DMS79 (cell line): ENCODE measurements around the gene ITPK1.
"Not testable (repeated sequence)": the region's sequence is repeated elsewhere in the genome, so short reads cannot be mapped to it uniquely, and the experiment has no call there.

Source experiments
- DNase-seq: peaks from one replicate; lab custom pipeline; 2025; lab: John Stamatoyannopoulos, UW

ITPK1 gene

DNA sequence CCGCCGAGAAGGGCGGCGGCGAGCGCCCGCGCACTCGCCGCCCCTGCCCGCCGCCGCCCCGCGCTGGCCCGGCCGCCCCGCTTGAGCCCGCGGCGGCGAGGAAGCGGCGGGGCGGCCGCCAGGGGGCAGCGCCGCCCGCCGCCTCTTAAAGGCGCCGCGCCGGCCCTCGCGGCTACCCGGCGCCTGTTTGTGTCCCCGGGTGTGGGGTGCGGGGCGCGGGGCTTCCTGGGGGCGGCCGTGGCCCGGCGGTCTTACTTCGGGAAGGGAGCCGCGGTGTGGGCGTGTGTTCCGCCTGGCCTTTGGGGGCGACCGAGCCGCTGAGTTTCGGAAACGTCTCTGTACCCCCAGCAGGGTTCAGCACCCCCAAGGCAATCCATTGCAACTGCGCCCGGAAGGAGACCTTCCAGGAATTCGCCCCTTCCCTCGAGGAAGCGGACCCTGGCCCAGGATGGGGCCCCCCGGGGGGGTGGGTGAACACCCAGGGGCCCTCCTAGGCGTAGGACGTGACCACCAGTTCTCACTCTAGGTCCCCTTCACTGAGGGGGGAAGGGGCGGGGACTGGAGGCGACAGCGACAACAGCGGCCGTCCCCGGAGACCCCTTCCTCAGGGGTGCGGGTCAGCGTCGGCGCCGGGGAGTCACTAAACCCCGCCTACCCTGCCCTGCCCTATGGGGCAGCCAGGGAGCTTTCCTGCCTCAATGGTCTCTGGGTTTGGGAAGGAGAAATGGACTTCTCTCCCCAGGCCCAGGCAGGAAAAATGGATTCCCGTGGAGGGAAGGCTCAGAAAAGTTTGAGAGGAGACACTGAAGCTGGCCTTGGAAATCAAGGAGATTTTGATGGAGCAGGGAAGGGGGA lies at the start of gene ITPK1:
Gene ITPK1, minus strand, starts transcription at position 105 of the 855 bp plus-strand sequence. CDS start 762 bp downstream, outside the sequence.
- DNase-seq, result peak; percentile 43

DNA sequence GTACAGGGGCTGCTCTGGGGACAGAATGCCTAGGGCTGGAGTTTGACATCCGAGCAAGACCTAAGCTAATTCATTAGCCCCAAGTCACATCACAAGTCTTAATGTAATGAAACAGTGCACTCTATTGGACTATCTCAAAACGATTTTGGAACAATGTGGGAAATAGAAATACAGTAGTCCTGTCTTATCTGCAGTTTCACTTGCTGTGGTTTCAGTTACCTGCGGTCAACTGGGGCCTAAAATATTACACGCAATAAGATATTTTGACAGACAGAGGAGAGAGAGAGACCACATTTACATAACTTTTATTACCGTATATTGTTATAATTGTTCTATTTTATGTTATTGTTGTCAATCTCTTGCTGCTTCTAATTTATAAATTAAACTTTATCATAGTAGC lies 47.8 kb upstream of the ITPK1 start:
- no peak for DNase-seq

DNA sequence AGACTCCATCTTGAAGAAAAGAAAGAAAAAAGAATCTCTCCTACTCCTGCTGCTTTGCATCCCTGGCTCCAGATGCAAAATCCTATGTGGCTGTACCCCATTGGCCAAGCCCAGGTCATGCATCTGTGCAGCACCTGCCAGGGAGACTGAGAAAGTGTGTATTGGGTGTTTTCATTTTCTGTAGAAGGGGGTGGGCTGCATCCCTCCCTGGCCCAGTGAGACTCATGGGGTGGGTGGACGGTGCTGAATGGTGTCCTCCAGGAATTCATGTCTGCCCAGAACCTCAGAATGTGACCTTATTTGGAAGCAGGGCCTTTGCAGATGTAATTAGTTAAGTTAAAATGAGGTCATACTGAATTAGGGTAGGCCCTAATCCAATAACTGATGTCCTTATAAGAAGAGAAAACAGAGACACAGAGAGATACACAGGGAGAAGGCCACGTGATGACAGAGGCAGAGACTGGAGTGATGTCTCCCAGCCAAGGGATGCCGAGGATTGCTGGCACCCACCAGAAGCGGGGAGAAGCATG lies 45.8 kb upstream of the ITPK1 start:
- no peak for DNase-seq

DNA sequence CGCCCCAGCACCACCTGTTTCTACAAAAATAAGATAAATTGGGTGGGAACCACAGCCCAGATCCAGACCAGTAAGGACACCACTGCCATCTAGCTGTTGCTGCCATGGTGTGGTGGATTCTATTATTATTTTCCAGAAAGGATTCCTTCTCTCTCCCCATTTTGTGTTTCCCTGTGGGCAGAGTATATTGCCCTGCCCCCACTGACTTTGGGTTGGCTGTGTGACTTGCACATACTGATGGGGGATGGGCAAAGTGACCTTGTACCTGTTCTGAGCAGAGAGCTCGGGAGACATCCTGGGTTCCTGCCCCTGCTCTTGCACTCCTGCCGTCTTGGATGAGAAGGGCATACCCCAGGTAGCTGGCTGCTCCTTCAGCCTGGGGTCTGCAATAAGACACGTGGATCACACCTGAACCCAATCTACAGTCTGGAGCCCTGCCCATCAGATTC lies 44.7 kb upstream of the ITPK1 start:
- DNase-seq, result no peak

DNA sequence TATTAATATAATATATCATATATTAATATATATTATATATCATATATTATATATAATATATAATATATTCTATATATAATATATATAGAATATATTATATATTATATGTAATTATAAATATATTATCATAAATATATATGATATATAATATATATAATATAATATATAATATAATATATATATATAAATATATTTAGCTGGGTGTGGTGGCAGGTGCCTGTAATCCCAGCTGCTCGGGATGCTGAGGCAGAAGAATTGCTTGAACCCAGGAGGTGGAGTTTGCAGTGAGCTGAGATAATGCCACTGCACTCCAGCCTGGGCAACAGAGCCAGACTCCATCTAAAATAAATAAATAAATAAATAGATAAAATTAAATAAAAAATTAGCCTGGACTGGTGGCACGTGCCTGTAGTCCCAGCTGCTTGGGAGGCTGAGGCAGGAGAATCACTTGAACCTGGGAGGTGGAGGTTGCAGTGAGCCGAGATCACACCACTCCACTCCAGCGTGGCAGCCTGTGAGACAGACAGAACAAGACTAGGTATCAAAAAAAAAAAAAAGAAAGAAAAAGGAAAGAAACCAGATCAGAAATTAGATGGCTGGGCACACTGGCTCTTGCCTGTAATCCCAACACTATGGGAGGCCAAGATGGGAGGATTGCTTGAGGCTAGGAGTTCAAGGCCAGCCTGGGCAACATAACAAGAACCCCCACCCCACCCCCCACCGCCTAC lies 44.1 kb upstream of the ITPK1 start:
- DNase-seq, result not testable (repeated sequence)

DNA sequence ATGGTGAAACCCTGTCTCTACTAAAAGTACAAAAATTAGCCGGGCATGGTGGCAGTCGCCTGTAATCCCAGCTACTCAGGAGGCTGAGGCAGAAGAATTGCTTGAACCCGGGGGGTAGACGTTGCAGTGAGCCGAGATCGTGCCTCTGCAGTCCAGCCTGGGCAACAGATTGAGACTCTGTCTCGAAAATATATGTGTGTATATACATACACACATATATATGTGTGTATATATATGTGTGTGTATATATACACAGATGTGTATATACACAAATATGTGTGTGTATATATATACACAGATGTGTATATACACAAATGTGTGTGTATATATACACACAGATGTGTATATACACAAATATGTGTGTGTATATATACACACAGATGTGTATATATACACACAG lies 42.6 kb upstream of the ITPK1 start:
- DNase-seq, result not testable (repeated sequence)

DNA sequence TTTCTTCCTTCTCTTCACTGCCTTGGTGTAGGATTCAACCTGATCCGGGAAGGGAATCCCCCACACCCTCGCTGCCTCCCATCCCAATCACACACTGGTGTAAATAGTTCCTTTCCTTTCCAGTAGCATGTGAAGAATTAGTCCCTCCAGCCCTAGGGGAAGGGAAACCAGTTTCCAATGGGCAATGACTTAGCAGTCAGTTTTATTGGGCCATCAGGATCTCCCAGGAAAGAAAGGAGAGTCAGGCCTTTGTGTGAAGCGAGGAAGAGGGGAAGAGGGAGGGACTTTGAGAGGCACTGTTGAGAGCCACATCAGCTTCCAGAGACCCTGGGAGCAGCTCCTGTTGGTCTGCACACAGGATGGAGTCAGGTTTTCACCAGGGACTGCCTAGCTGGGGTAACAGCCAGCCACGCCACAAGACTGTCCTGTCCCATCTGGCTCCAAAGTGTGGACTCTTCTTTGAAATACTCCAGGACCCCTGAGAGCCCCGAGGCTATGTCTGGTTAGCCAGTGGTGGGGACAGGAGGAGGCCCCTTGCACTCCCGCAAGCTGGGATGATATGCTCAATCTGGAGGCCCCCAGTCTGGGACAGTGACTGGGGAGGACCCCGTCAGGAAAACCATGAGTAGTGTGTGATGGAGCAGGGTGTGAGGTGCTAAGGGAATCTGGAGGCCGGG lies 41.1 kb upstream of the ITPK1 start:
- DNase-seq, result no peak

DNA sequence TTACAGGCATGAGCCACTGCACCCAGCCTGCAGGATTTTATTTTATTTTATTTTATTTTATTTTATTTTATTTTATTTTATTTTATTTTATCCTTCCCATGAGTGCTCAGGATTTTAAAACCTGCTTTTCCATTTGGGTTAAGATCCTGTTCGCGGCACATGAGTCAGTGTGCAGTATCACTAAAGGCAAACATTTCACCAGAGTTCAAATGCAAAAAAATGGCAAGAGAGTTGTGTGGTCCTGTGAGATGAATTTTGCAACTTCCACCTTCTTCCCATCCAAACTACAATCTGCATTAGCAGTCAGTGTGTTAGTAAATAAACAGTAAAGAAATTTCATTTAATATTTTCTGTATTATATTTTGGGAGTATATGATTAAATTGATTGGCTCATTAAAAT lies 39.9 kb upstream of the ITPK1 start:
- no peak for DNase-seq

DNA sequence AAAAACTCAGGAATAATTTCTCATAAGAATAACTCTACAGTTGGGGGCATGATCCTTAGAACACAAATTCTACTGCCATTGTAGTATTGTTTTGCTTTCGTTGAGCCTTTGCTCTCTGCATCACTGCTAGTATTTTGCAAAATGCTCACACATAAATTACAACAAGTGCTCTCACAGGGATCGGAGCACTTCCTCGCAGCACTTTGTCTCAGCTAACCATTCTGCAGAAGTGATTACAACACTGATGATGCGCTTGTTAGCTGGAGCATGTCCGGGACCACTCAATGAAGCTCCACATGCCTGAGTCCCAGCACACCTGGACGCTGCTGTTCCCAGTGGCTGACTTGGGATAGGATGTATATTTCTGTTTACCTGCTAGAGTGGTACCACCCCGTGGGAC lies 37.4 kb upstream of the ITPK1 start:
- DNase-seq, result peak; percentile 28

DNA sequence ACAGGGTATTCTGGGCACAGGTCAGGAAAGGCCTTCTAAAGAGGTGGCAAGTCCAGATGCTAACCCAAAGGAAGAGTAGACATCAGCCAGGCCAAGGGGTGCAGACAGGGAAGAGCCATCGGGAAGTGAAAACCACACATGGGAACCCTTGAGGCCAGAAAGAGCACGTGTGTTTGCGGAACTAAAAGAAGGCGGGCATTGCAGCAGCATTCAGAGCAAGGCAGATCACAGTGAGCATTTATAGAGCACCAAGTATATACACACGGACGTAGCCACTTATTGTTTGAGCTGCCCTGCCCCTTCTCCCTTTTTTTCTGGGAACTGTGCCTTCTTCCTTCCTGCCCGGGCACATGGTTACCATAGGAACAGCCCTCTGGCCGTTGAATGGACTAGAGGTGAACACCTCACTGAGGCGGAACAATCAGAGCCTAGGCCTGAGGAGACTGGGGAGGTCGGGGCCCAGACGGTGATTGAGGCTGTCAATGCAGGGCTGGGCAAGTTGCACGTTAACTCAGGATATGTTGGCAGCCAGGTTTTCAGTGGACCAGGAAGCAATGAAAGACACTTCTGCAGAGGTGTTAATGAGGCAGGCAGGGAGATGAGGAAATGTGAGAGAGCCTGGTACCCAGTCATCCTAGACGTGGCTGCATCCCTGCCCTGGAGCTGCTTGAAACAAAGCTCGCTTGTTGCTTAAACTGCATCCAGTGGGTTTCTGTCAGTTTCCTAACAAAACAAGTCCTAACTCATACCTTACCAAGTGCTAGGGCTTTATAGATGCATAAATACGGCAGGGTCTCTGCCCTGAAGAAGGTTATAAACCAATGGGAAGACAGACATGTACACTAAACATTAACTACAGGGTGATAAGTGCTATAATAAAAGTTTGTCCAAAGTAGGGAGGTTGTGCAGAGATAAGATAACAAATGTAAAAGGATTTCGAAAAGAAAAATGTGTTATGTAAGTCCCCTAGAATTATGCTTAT lies 34.8 kb upstream of the ITPK1 start:
- DNase-seq, result no peak

DNA sequence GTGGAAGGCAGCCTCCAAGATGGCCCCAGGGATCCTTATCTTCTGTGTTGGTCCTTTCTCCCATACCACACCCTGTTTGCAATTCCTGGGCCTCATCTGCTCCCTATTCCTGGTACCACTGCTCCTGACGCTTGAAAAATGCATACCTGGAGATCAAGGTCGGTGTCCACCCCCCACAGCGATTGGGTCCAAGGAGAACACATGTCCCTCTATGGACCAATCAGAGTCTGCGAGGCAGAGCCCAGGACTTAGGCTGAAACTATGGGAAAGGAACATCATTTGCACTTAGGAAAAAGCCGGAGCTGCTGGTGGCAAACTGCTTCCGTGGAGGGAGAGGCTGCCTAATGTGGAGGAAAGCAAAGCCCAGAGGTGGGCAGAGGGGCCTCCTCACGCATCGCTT lies 33.3 kb upstream of the ITPK1 start:
- no peak for DNase-seq

DNA sequence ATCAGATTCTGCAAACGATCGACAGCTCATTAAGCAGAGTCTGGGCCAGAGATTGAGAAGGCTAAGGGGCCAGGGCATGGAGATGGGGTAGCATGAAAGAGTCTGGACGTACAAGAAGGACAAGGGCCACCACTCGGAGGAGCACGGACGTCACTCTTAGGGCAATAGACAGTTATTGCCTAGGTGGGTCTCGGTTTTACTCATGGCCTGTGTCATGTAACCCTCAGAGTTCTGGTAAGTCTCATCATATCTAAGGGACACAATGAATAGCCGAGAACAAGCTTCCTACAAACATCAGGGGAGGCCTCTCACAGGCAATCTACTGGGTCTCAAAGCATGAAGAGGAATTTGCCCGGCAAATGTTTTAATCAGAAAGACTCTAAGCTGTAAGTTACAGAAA lies 30.4 kb upstream of the ITPK1 start:
- no peak for DNase-seq

DNA sequence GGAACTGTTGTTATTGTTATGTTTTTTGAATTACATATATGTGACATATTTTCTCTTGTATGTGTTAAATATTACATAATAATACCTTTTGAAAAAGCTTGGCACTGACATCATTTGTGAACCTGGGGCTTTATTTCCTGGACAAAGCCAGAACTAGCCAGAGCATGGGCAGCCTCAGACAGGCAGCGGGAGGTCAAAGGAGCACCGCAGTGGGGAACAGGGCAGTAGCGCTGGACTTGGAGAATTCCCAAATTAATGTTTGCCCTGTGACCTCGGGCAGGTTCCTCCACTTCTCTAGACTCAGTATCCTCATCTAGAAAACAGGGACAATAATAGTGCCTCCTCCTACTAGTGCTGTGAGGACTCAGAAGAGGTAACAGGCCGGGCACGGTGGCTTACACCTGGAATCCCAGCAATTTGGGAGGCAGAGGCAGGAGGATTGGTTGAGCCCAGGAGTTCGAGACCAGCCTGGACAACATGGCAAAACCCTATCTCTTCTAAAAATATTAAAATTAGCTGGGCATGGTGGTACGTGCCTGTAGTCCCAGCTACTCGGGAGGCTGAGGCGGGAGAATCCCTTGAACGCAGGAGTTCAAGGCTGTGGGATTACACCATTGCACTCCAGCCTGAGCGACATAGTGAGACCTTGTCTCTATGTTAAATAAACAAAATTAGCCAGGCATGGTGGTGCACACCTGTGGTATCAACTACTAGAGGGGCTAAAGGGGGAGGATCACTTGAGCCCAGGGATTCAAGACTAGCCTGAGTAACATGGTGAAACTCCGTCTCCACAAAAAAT lies 27.3 kb upstream of the ITPK1 start:
- DNase-seq, result no peak

DNA sequence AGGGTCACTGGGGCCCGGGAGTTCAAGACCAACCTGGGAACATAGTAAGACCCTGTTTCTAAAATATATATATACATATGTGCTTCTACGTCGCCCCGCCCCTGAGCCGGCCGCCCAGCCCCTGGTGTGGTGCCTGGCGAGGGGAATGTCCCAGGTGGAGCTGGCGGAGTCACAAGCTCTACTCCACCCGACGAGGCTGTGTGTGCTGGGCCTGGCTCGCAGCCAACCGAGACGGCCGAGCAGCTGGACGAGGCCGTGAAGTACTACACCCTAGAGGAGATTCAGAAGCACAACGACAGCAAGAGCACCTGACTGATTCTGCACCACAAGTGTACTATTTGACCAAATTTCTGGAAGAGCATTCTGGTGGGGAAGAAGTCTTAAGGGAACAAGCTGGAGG lies 22.1 kb upstream of the ITPK1 start:
- DNase-seq, result peak; percentile 70

DNA sequence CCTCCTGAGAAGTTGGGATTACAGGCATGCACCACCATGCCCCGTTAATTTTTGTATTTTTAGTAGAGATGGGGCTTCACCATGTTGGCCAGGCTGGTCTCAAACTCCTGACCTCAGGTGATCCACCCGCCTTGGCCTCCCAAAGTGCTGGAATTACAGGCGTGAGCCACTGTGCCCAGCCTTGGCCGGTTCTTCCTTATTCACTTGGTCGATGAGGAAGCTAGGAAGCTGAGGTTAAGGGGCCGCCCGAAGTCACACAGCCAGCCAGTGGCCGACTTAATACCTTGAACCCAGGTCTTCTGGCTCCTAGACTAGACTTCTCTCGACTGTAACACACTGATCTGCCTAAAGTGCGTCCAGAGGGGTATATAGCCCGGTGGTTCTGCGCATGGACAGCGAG lies 20.8 kb upstream of the ITPK1 start:
- DNase-seq, result not testable (repeated sequence)

DNA sequence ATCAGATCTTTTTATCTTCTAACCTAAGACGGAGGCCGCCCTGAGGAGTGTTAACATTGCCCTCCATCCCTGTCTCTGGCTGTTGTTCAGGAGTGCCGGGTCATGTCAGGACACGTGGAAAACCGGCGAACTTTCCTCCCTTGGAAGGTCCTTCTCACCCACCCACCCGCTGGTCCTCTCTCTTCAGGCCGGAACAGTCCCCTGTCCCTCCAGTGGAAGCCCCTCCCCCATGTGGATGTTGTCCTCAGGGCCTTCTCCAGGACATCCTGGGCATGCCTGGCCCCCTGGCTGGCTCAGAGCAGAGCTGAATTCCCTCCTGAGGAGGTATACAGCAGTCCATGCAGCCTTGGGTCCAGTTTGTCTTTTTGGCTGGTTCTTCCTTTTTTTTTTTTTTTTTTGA lies 20.3 kb upstream of the ITPK1 start:
- DNase-seq, result no peak

DNA sequence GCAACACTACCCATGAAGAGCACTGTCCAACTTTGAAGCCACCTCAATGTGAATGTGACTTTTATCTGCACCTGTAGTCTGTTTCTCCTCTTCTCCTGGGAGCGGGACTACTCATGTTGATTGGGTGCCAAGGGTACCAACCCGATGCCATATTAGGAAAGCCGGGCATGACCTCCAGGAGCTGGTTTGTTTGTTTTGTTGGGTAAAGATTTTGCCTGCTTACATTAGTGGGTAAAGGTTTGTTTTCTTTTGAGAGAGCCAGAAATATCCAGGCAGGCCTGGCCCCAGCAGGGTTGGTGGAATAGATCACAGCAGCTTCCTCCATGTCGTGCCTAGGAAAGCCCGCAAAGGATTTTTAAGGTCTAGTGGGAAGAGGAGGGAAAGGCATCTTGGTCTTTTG lies 19.7 kb upstream of the ITPK1 start:
- DNase-seq, result no peak

DNA sequence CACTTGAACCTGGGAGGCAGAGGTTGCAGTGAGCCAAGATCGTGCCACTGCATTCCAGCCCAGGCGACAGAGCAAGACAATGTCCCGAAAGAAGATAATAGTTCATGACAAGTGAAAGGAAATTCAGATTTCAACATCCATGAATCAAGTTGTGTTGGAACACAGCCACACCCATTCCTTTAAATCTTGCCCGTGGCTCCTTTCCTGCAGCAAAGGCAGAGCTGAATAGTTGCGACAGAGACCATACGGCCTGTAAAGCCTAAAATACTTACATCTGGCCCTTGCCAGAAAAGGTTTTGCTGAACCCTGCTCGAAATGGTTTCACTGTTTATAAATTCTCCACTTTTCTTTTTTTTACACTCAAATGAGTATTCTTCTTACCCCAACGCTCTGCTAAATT lies 17.7 kb upstream of the ITPK1 start:
- no peak for DNase-seq

DNA sequence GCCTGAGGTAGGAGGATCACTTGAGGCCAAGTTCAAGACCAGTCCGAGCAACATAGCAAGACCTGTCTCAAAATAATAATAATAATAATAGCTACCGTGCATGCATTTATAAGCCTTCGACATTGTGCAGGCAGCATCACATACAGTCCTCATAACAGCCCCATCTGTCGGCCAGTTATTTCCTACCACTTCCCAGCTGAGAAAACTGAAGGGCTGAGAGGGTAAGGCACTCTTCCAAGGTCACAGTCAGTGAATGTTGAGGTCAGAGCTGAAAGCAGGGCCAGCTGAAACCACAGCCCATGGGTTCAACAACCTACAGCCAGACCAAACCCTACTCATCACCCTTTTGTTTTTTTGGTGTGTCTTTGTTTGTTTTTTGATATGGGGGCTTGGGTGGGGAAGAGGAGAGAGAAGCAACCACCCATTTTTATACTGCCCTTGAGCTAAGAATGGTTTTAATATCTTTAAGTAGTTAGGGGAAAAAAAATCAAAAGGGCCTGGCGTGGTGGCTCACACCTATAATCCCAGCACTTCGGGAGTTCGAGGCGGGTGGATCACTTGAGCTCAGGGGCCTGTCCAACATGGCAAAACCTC lies 16.8 kb upstream of the ITPK1 start:
- DNase-seq, result no peak

DNA sequence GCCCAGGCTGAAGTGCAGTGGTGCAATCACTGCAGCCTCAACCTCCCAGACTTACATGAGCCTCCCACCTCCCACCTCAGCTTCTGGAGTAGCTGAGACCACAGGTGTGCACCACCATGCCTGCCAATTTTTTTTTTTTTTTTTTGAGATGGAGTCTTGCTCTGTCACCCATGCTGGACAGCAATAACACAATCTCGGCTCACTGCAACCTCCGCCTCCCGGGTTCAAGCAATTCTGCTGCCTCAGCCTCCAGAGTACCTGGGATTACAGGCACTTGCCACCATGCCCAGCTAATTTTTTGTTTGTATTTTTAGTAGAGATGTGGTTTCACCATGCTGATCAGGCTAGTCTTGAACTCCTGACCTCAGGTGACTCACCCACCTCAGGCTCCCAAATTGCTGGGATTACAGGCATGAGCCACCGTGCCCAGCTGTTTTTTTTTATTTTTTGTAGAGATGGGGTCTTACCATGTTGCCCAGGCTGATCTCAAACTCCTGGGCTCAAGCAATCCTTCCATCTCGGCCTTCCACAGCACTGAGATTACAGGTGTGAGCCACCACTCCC lies 15.6 kb upstream of the ITPK1 start:
- DNase-seq, result not testable (repeated sequence)
